Measurements from ENCODE around the gene SERTAD4. TPM values are rescaled to one million over a fixed set of nuclear protein-coding genes. Genes with fewer than 3 reads are reported as not detected.
"Not testable (repeated sequence)": the region's sequence is repeated elsewhere in the genome, so short reads cannot be mapped to it uniquely, and the experiment has no call there.

Gene SERTAD4
- total RNA-seq, result not detected

- POLR2A ChIA-PET, result no interaction called here
- intact Hi-C loops (cut with micrococcal nuclease), result loop anchor here (5.0 kb wide), 2 partner anchors 80 to 90 kb away; no protein-coding TSS in a partner anchor
- H3K9me3 Mint-ChIP-seq, result no peaks in the 10 kb centered on the region
- H3K4me3 Mint-ChIP-seq, result peak within 1 kb of the TSS; percentile 58
- peaks cover 49% of the 10 kb centered on the region for H3K27me3 Mint-ChIP-seq
- CTCF ChIA-PET, result interaction anchor here (1.5 kb wide), 1 partner anchor 141 kb away, joined by 3 read pairs; no protein-coding TSS in a partner anchor
- H3K36me3 Mint-ChIP-seq, result no peaks in the 10 kb centered on the region
- no peak for DNase-seq
- peaks cover 8% of the 10 kb centered on the region for H3K4me1 Mint-ChIP-seq (ENCODE audit: low read depth)
- H3K27ac Mint-ChIP-seq, result no peak within 1 kb of the TSS
These were observed at the start of gene SERTAD4 for GRCh38 chr1:210232511-210233215. SERTAD4 (plus strand) TSS chr1:210232796; CDS start chr1:210237961, 5,165 bp downstream.

- Mint-ChIP-seq H3K36me3 (no peaks in the 10 kb centered on the region), H3K27me3 (peaks cover 5% of the 10 kb centered on the region), H3K4me1 (ENCODE audit: low read depth) (no peaks in the 10 kb centered on the region), H3K4me3 (no peak overlapping the region), H3K9me3 (no peaks in the 10 kb centered on the region), H3K27ac (no peak overlapping the region)
- intact Hi-C loops (cut with micrococcal nuclease), result no loop called here
- CTCF ChIA-PET, result no interaction called here
- no peak for DNase-seq
- POLR2A ChIA-PET, result no interaction called here
These were observed 47.5 kb upstream of the SERTAD4 start for GRCh38 chr1:210185063-210185462.

- H3K4me1 Mint-ChIP-seq (ENCODE audit: low read depth); CTCF ChIA-PET; H3K4me3 Mint-ChIP-seq; intact Hi-C loops (cut with micrococcal nuclease); H3K27ac Mint-ChIP-seq; DNase-seq; H3K9me3 Mint-ChIP-seq; H3K36me3 Mint-ChIP-seq; H3K27me3 Mint-ChIP-seq; POLR2A ChIA-PET: not testable (repeated sequence)
These were observed 44.6 kb upstream of the SERTAD4 start for GRCh38 chr1:210187849-210188606.

GRCh38 chr1:210189426-210189825 is 43.2 kb upstream of the SERTAD4 start:
- Mint-ChIP-seq H3K36me3 (no peaks in the 10 kb centered on the region), H3K27me3 (no peaks in the 10 kb centered on the region), H3K4me1 (ENCODE audit: low read depth) (no peaks in the 10 kb centered on the region), H3K27ac (no peak overlapping the region), H3K4me3 (no peak overlapping the region), H3K9me3 (no peaks in the 10 kb centered on the region)
- DNase-seq, result no peak
- intact Hi-C loops (cut with micrococcal nuclease), result no loop called here
- ChIA-PET POLR2A (no interaction called here), CTCF (no interaction called here)

GRCh38 chr1:210195635-210196160 is 36.9 kb upstream of the SERTAD4 start:
- Mint-ChIP-seq H3K4me3 (no peak overlapping the region), H3K27ac (no peak overlapping the region), H3K4me1 (ENCODE audit: low read depth) (no peaks in the 10 kb centered on the region), H3K27me3 (peaks cover under 1% of the 10 kb centered on the region), H3K36me3 (no peaks in the 10 kb centered on the region), H3K9me3 (peaks cover 3% of the 10 kb centered on the region)
- intact Hi-C loops (cut with micrococcal nuclease), result no loop called here
- no peak for DNase-seq
- POLR2A ChIA-PET, result no interaction called here
- CTCF ChIA-PET, result no interaction called here

- H3K9me3 Mint-ChIP-seq; CTCF ChIA-PET; POLR2A ChIA-PET; intact Hi-C loops (cut with micrococcal nuclease); H3K27me3 Mint-ChIP-seq; DNase-seq; H3K36me3 Mint-ChIP-seq; H3K27ac Mint-ChIP-seq; H3K4me1 Mint-ChIP-seq (ENCODE audit: low read depth); H3K4me3 Mint-ChIP-seq: not testable (repeated sequence)
These were observed 36.3 kb upstream of the SERTAD4 start for GRCh38 chr1:210196266-210196665.

GRCh38 chr1:210198840-210199239 is 33.8 kb upstream of the SERTAD4 start:
- H3K27ac Mint-ChIP-seq, result no peak overlapping the region
- ChIA-PET CTCF (no interaction called here), POLR2A (no interaction called here)
- H3K36me3 Mint-ChIP-seq, result no peaks in the 10 kb centered on the region
- H3K27me3 Mint-ChIP-seq, result peaks cover 5% of the 10 kb centered on the region
- intact Hi-C loops (cut with micrococcal nuclease), result no loop called here
- H3K9me3 Mint-ChIP-seq, result peaks cover 3% of the 10 kb centered on the region
- no peak overlapping the region for H3K4me3 Mint-ChIP-seq
- no peaks in the 10 kb centered on the region for H3K4me1 Mint-ChIP-seq (ENCODE audit: low read depth)
- DNase-seq, result no peak

- CTCF ChIA-PET, result no interaction called here
These were observed 32.4 kb upstream of the SERTAD4 start for GRCh38 chr1:210200124-210200736.

GRCh38 chr1:210201681-210202080 is 30.9 kb upstream of the SERTAD4 start:
- no peak overlapping the region for H3K4me3 Mint-ChIP-seq
- peaks cover 9% of the 10 kb centered on the region for H3K27me3 Mint-ChIP-seq
- peaks cover 3% of the 10 kb centered on the region for H3K9me3 Mint-ChIP-seq
- CTCF ChIA-PET, result no interaction called here
- H3K36me3 Mint-ChIP-seq, result no peaks in the 10 kb centered on the region
- no peaks in the 10 kb centered on the region for H3K4me1 Mint-ChIP-seq (ENCODE audit: low read depth)
- POLR2A ChIA-PET, result no interaction called here
- intact Hi-C loops (cut with micrococcal nuclease), result no loop called here
- no peak for DNase-seq
- no peak overlapping the region for H3K27ac Mint-ChIP-seq

More at GRCh38 chr1:210200124-210200736, 32.4 kb upstream of the SERTAD4 start:
- POLR2A ChIA-PET, result no interaction called here
- Mint-ChIP-seq H3K27ac (no peak overlapping the region), H3K9me3 (peaks cover 3% of the 10 kb centered on the region), H3K36me3 (no peaks in the 10 kb centered on the region), H3K4me3 (no peak overlapping the region), H3K4me1 (ENCODE audit: low read depth) (no peaks in the 10 kb centered on the region), H3K27me3 (peaks cover 5% of the 10 kb centered on the region)
- DNase-seq, result no peak
- intact Hi-C loops (cut with micrococcal nuclease), result no loop called here

GRCh38 chr1:210207597-210208450 is 24.8 kb upstream of the SERTAD4 start:
- CTCF ChIA-PET, result no interaction called here
- POLR2A ChIA-PET, result no interaction called here
- Mint-ChIP-seq H3K4me1 (ENCODE audit: low read depth) (no peaks in the 10 kb centered on the region), H3K27me3 (peaks cover 10% of the 10 kb centered on the region), H3K27ac (no peak overlapping the region), H3K36me3 (no peaks in the 10 kb centered on the region), H3K9me3 (peaks cover 2% of the 10 kb centered on the region), H3K4me3 (no peak overlapping the region)
- intact Hi-C loops (cut with micrococcal nuclease), result no loop called here
- no peak for DNase-seq

GRCh38 chr1:210213335-210213734 is 19.3 kb upstream of the SERTAD4 start:
- H3K36me3 Mint-ChIP-seq, result no peaks in the 10 kb centered on the region
- ChIA-PET POLR2A (no interaction called here), CTCF (no interaction called here)
- peaks cover 2% of the 10 kb centered on the region for H3K9me3 Mint-ChIP-seq
- no peaks in the 10 kb centered on the region for H3K4me1 Mint-ChIP-seq (ENCODE audit: low read depth)
- H3K4me3 Mint-ChIP-seq, result no peak overlapping the region
- no peak overlapping the region for H3K27ac Mint-ChIP-seq
- DNase-seq, result no peak
- intact Hi-C loops (cut with micrococcal nuclease), result no loop called here
- H3K27me3 Mint-ChIP-seq, result peaks cover 4% of the 10 kb centered on the region
